HG02884 (cell line): ENCODE data around the gene PPARA.

ENCODE experiments used
- ATAC-seq: cut with Tn5 transposase; IDR thresholded peaks from one replicate; pipeline ENCODE4 v1.9.1; 2021; ENCODE audit warnings: mild to moderate bottlenecking, moderate library complexity; ENCODE audit not compliant: unreplicated experiment

Gene PPARA

DNA sequence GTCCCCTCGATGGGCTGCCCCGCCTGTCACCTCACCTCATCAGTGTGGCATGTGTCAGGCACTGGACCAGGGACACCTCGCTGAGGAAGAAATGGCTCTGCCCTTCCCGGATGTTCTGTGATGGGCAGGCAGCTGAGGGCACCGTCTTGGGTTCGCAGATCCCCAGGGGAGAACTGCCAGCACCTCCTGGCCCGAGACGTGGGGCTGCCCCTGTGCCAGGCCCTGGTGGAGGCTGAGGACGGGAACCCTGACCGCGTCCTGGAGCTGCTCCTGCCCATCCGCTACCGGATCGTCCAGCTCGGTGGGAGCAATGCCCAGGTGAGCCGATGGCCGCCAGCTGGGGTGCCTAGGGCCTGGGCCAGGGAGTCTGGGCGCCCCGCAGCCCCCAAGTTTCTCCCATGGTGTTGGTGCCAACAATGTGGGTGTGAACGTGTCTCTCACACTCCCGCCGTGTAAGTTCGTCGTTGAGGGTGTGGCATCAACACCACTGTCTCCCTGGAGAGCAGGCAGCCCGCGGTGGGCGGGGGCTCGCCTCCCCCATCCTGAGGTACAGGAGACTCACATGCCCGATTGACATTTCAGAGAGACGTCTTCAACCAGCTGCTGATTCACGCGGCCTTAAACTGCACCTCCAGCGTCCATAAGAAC lies 139.0 kb downstream of the PPARA start:
- ATAC-seq, result no peak

DNA sequence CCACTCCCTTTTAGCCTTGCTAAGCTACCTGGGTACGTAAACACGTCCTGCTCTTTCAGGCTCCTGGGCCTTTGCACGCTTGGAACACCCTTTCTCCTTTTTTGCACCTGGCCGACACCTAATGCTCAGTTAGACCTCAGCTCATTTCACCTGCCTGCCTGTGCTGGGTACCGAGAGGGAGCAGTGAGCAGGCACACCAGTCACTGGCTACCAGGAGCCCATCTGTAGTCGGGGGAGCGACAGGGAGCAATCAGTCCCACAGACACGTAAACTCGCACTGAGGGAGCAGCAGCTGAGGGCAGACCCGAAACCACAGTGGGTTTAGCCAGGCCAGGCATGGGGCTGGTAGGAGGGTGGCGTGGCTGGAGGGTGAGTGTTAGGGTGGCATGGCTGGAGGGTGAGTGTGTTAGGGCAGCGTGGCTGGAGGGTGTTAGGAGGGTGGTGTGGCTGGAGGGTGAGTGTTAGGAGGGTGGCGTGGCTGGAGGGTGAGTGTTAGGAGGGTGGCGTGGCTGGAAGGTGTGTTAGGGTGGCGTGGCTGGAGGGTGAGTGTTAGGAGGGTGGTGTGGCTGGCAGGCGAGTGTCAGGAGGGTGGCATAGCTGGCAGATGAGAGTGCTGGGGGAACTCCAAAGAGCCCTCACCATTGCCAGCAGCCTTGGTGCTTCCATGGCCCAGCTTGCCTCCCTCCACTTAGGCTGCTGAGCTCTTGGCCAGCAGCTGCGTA lies 140.0 kb downstream of the PPARA start:
- ATAC-seq, result no peak

DNA sequence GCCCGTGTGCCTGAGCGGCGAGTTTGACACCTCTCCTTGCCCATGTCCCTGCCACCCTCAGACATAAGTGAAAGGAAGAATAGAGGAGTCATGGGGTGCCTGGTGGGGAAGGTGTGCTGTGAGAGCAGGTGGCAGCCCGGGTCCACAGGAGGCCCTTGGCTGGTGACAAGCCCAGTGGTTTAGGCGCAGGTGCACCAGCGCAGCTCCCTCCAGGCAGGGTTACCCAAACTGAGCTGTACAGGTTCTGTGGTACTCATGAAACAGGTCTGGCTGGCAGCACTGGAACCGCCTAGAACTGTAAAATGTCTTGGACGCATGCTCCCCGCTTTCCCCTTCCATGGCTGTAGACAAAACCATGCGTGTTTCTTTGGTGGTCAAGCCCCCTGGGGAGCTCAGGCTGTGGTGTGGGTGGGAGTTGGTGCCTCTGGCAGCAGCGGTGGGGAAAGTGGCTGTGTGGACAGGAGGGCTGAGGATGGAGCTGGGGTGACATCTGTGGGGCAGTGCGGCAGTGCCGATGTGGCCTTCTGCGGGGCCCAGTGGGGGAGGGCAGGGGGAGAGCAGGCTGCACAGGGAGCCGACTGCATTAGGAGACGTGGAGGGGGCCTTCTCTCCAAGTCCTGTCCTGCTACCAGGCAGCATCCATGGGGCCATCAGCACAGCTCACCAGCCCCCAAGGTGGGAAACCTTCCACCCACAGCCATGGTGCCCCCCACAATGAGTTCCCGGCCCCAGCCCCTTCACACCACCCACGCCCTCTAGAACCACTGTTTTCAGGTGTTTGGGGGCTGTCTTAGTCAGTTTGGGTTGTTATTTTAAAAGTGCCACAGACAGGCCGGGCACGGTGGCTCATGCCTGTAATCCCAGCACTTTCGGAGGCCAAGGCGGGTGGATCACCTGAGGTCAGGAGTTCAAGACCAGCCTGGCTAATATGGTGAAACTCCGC lies 140.8 kb downstream of the PPARA start:
- ATAC-seq, result no peak

DNA sequence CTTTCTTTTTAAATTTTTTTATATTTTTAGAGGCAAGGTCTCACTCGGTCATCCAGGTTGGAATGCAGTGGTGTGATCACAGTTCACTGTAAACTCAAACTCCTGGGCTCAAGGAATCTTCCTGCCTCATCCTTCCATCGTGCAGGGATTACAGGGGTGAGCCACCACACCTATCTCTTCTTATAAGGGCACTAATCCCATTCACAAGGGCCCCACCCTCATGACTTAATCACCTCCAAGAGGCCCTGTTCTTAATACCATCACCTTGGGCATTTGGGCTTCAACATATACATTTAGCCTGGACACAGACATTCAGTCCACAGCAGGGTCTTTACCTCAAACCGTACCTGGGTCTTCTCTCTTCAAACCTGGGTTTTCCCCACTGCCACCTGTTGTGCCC lies 141.8 kb downstream of the PPARA start:
- no peak for ATAC-seq

DNA sequence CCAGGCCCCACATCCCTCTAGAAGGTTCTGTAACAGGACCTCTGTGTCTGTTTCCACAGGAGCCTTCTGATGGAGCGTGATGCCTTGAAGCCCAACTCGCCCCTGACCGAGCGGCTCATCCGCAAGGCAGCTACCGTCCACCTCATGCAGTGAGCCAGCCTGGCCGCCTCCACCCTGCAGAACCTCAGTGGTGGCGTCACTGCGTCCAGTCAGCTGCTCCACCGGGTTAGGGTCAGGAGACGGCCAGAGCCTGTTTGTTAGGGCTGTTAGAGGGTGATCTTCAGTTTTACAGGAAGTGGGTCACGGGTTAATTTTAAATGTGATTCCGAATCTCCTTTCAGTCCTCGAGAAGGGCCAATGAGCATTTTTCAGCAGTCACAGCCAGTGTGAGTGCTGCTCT lies 142.4 kb downstream of the PPARA start:
- ATAC-seq, result no peak
